Measurements from ENCODE around the gene ZMYM1. TPM values are rescaled to one million over a fixed set of nuclear protein-coding genes. Genes with fewer than 3 reads are reported as not detected.

ZMYM1 gene
- 25.1 TPM for total RNA-seq

DNA sequence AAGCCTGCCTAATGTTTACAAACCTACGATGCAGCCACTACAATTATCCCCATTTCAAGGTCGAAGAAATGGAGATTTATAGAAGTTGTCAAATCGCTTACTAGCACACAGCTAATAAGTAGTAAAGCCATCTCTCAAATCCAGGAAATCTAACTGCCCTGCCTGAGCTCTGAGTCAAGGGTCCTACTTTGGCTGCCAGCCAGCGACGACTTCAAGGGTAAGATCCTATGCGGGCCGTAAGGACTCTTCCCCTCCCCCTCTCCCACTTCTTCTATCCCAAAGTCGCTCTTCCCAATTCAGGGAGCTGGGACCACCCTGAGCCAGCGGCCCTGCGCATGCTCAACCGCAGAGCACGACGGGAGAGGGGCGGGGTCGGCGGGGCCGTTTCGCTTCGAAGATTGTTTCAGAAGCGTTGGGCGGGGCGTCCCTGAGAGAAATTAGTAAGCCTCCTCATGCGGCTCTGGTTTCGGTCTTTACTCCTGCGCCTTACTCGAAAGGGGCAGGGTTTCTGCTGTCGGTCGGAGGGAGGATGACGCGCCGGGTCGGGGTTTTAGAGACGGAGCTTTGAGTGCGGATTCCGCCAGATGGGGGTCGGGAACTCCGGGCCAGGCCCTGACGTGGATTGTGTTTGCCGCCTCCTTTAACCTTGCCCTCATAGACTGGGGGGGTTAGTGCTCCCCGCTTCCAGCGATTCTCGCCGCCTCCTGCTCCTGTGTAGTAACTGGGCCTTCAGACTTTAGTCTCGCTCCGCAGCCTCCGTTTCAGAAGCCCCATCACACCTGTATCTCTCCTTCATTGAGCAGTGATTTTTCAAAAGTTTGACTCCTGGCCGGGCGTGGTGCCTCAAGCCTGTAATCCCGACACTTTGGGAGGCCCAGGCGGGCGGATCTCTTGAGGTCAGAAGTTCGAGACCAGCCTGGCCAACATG, at the start of gene ZMYM1:
Gene ZMYM1 (plus strand): TSS at position 383 of the 928 bp plus-strand sequence. CDS start 14,603 bp downstream, outside the sequence.

Other genes with a start within 250 kb of the ZMYM1 start
- 14.9 TPM for gene SMIM12, start 219.6 kb upstream of the ZMYM1 start, total RNA-seq
- 1.5 TPM for gene DLGAP3, start 149.7 kb upstream of the ZMYM1 start, total RNA-seq
- gene TMEM35B, start 94.0 kb upstream of the ZMYM1 start, total RNA-seq: 29.0 TPM
- 19.4 TPM for gene ZMYM6, start 47.4 kb upstream of the ZMYM1 start, total RNA-seq
- 220 TPM for gene SFPQ, start 113.8 kb downstream of the ZMYM1 start, total RNA-seq
- gene ZMYM4, start 189.3 kb downstream of the ZMYM1 start, total RNA-seq: 51.0 TPM